HG03139 (cell line): ENCODE measurements around the gene AFAP1.
"Not testable (repeated sequence)": the region's sequence is repeated elsewhere in the genome, so short reads cannot be mapped to it uniquely, and the experiment has no call there.

Source experiments
- ATAC-seq: cut with Tn5 transposase; IDR thresholded peaks from one replicate; pipeline ENCODE4 v1.9.1; 2021; ENCODE audit not compliant: unreplicated experiment

The AFAP1 gene

DNA sequence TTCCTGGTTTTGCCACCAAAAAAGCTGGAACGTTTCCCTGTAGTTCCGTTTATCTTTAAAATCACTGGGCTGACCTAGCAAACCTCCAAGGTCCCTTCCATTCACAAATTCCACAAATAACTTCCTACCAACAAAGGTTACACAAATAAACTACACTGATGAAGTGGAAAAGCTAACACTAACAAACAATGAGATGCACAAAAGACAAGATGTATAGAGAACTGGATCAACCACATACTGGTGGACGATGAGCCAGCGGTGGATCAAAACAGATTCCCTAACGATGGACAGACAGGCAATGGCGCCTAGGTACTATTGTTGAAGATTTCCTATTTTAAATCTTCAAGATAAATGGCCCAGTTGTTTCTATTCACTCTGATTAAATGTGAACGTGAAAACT is 15.5 kb downstream of the AFAP1 start:
- ATAC-seq, result no peak

- ATAC-seq, result no peak
These were observed 17.2 kb downstream of the AFAP1 start for GRCh38 chr4:7922466-7922865.

GRCh38 chr4:7918981-7919380 is 20.7 kb downstream of the AFAP1 start:
- ATAC-seq, result no peak

DNA sequence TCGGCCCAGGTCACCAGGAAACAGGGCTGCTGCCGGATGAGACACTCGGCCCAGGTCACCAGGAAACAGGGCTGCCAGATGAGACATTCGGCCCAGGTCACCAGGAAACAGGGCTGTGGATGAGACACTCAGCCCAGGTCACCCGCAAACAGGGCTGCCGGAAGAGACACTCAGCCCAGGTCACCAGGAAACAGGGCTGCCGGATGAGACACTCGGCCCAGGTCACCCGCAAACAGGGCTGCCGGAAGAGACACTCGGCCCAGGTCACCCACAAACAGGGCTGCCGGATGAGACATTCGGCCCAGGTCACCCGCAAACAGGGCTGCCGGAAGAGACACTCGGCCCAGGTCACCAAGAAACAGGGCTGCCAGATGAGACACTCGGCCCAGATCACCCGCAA is 21.5 kb downstream of the AFAP1 start:
- ATAC-seq, result not testable (repeated sequence)

GRCh38 chr4:7917669-7918068 is 22.0 kb downstream of the AFAP1 start:
- no peak for ATAC-seq

- no peak for ATAC-seq
These were observed 23.8 kb downstream of the AFAP1 start for GRCh38 chr4:7915875-7916242.

- no peak for ATAC-seq
These were observed 26.8 kb downstream of the AFAP1 start for GRCh38 chr4:7912826-7913225.

DNA sequence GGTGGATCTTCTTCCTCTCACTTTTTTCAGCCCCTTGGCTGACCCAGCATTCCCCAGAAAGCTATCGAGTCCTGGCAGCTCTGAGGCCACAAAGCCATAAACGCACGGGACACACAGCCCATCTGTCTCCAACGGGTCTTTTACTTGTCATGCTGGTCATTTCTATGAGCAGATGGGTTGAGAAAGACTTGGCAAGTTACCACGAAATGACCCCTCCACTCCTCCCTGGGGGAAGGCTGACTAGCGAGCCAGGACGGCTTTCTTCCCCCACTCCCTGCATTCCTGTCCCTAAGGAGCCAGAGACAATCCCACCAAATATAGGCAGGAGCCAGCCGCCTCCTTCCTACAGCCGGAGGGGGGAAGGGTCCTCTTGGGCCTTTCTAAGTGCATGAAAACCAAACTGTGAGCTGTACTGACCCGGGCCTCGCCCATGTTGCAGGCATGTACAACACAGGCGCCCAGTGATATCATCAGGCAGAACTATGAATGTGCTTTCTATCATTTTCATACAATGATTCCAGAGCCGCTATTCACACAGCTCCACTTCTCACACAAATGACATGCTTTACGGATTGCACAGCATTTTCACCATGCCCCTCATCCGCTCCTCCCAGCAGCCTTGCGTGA is 28.6 kb downstream of the AFAP1 start:
- no peak for ATAC-seq

DNA sequence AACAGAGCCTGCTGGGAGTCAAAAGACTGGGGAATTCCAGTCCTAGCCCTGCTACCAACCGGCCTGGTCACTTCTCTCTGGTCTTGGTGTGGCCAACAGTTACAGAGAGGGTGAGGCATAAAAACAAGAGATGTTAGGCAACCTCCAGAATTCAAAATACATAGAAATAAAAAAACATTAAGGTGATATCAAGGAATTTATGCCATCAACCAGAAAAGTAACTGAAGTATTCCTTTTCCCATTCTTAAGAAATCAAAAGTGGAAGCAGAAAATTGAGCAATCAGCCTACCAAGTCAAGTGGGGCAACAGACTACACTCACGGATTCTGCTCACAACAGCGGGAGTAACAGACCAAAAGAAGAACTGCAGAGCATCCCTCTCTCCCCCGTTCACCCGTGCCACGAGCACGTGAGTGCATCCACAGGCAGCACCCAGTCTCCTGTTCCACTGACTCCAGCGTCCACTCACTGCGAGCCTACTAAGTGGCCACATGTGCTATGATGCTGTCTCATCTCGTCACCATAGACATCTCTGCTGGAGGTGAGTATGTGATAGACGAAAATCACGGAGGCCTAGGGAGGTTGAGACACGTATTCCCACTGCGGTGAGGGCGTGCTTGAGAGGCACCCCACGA is 29.3 kb downstream of the AFAP1 start:
- no peak for ATAC-seq

DNA sequence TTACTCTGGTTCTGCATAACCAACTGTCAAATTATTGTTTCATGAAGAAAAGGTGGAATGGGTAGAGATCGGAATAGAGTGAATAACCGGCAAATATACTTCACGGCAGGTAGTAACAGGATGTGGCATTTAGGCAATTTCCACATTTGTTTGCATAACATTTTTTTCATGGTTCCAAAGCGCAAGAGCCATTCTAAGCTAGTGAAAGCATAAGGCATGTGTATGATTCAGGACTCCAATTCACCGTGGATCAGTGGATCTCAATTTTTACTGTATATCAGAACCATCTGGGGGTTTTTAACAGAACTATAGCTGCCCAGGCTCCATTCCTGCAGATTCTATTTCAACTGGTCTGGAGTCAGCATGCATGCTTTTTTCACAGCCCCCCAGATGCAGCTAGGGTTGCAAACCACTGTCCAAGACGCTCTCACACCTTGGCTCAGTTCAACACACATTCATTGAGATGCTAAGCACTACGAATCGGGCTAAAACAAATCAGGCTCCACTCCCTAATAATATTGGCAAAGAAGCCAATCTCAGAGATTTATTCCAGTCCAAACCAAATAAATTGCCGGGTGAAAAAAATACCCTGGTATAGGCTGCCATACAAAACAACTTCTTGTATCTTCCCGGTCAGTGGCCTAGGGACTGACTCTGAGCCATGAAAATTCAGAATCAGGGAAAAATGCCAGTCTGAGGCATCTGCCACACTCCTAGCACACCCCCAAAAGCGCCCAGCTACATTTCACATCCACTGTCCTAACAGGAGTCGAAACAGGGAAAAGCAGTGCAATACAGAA is 30.0 kb downstream of the AFAP1 start:
- ATAC-seq, result no peak

GRCh38 chr4:7908668-7909067 is 31.0 kb downstream of the AFAP1 start:
- ATAC-seq, result no peak

DNA sequence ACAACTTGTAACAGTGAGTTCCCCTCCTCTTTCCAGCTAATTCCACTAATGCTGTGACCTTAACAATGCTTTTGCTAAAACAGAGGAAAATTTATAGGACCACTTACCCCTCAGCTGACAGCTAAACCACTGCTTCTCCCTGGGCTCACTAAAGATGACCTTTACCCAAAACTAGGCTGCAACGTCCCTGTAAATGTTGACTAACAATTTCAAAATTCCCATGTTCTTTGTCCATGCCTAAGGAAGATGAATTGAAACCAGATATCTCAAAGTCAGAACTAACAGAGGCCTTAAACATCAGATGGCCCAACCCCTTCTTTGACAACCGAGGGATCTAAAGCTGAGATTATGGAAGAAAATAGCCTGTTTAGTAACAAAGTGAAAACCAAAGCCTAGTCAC is 32.5 kb downstream of the AFAP1 start:
- no peak for ATAC-seq

DNA sequence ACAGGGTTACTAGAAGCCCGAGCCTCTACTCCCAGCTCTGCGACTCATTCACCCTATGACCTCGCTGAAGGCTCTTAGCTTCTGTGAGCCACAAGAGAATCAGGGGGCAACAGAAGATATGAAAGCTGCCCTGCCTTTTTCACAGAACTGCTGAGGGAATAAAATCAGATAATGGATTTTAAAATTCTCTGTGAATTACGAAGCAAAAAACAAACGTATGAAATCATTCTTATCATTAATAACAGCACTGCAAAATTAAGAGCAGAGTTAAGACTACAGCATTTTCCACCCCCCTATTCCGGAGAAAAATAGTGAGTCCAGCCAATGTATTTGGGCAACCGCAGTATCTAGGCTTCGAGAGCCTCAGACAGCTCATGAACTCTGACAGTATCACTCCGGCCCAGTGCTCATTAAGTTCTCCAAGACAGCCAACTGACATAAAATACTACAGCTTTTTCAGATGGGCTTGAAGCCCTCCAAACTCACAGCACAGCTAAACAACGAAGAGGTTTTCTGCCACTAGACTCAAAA is 33.4 kb downstream of the AFAP1 start:
- no peak for ATAC-seq

DNA sequence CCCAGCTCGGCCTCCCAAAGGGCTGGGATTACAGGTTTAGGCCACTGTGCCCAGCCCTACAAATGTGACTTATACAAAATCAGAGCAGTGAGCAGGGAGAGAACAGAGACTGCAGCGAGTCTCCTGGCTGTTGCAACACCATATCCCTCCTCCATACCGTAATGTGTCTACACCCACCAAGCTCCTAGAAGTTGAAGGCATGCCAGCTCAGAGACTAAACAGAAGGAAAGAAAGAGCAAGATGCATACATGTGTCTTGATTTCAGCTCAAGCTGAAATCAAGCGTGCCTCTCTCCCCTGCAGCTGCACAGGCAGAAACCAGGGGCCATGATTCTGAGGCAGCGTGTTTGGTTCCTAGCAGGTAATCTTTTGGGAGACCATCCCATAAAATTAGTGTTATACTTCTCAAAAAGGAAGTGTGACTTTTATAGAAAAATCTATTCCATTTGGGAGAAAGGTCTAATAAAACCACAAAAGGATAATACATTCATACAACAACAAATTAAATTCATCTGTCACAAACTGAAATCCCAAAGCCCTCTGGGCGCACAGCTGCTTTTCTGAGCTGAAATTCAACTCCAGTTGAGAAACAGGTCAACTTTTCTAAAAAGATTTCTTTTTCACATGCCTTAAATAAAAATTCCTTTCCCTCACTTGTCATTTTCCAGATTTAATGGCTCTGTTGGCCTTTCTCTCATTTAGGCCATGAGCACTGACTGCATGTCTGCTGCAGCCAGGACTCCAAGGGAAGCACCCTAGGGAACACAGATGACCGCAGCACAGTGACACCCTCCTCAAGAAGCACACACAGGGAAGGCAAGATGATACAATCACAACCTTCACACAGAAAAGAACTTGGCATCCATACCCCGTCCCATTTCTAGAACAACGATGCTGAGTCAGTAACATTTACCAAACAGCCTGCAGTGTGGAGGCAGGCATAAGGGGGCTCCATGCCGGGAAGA is 34.4 kb downstream of the AFAP1 start:
- no peak for ATAC-seq

DNA sequence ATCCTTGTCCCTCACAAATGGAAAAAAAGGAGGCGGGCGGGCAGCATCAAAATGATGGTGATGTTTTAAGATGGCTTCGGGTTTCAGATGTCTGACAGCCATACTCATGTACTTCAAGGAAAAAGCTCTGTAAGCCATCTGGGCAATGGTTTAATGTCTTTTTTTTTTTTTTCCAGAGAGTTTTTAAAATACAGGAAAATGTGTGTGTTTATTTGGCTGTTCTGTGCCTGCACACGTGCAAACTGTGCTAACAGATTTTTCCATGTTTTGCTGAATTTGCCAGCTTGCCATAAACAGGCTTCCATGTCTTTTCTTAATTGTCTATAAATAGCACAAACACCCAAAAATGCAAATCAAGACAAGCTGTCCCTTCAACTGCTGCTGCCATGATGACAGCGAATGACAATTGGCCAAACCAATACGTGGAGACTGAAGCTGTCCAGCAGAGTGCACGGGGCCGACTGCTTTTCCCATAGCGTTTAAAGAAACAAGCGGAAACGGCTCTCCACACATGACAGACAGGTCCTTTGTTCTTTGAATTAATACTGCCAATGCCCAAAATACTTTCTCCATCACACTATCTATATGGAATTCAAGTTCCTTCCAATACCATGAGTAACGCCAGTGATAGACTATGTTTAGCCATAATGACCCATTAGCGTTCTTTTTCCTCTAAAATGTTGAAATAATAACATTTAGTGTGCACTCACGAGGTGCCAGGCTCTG is 35.7 kb downstream of the AFAP1 start:
- no peak for ATAC-seq

DNA sequence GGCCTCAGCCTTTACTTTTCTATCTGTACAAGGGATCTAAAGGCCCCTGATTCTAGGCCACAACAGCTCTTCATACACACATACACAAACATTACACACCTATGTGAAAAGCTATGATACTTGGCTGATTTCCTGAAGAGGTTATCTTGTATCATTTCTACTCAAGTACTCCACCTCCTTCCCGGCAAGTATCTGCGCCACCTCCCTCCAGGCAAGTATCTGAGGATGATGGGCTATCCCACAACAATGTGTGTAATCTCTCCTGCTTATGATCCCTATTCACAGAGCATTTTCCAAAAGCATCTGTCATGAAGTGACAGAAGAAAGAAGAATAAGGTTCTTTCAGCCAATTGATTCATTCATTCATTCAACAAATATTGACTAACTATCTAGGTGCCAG is 36.8 kb downstream of the AFAP1 start:
- no peak for ATAC-seq

DNA sequence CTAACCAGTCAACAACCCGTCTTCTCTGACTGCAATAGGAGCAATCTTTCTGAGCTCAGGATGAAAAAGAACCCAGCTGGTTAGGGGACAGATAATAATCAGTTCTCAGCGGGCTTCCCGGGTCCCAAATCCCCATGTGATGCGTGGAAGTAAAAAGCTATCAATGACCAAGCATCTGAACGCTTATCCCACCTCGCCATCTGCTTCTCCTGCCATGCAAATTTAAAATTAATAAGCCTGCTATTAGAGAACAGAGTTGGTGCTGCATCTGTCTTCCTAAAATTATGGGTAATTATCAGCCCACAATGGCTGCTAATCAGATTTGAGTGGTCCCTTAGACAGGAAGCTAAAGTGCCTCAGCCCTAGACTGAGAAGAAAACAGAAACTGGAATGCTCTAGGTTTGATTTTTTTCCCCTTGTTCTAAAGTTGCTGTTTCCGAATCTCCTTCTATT is 37.5 kb downstream of the AFAP1 start:
- no peak for ATAC-seq

GRCh38 chr4:7901311-7901885 is 38.3 kb downstream of the AFAP1 start:
- no peak for ATAC-seq

- no peak for ATAC-seq
These were observed 39.2 kb downstream of the AFAP1 start for GRCh38 chr4:7900334-7900909.
